CD4-positive, alpha-beta T cell treated with Interleukin-2 at 100 ng/mL for 4 hours (primary cell): ENCODE results near the gene C5orf52.
A peak's percentile ranks its signal among the peaks of the same experiment; 100 is the strongest.
"Not testable (repeated sequence)": the region's sequence is repeated elsewhere in the genome, so short reads cannot be mapped to it uniquely, and the experiment has no call there.

Experiments
- DNase-seq: peaks from one replicate; pipeline ENCODE4 v3.0.0-alpha.2; 2020; ENCODE audit warnings: low spot score

The C5orf52 gene

GRCh38 chr5:157677931-157678330 lies 6.6 kb downstream of the C5orf52 start:
- DNase-seq = no peak

- DNase-seq = no peak
Measured at GRCh38 chr5:157679801-157680200, 8.5 kb downstream of the C5orf52 start.

- no peak for DNase-seq
Measured at GRCh38 chr5:157680239-157680638, 8.9 kb downstream of the C5orf52 start.

GRCh38 chr5:157681048-157681447 lies 9.7 kb downstream of the C5orf52 start:
- no peak for DNase-seq

- DNase-seq = no peak
Measured at GRCh38 chr5:157682257-157682656, 10.9 kb downstream of the C5orf52 start.

GRCh38 chr5:157686276-157687197 lies 15.2 kb downstream of the C5orf52 start:
- DNase-seq = not testable (repeated sequence)

- no peak for DNase-seq
Measured at GRCh38 chr5:157687198-157687554, 15.8 kb downstream of the C5orf52 start.

- peak; percentile 22 for DNase-seq
Measured at GRCh38 chr5:157689942-157690689, 18.8 kb downstream of the C5orf52 start.

- DNase-seq = no peak
Measured at GRCh38 chr5:157690690-157691433, 19.5 kb downstream of the C5orf52 start.

GRCh38 chr5:157693816-157694215 lies 22.5 kb downstream of the C5orf52 start:
- DNase-seq = not testable (repeated sequence)

GRCh38 chr5:157696154-157696553 lies 24.8 kb downstream of the C5orf52 start:
- DNase-seq = not testable (repeated sequence)

GRCh38 chr5:157698674-157699073 lies 27.3 kb downstream of the C5orf52 start:
- DNase-seq = not testable (repeated sequence)

- no peak for DNase-seq
Measured at GRCh38 chr5:157703736-157704135, 32.4 kb downstream of the C5orf52 start.

- DNase-seq = no peak
Measured at GRCh38 chr5:157708866-157709265, 37.5 kb downstream of the C5orf52 start.

- DNase-seq = no peak
Measured at GRCh38 chr5:157709346-157709745, 38.0 kb downstream of the C5orf52 start.

GRCh38 chr5:157710431-157710830 lies 39.1 kb downstream of the C5orf52 start:
- no peak for DNase-seq

GRCh38 chr5:157710882-157711281 lies 39.5 kb downstream of the C5orf52 start:
- no peak for DNase-seq

- DNase-seq = no peak
Measured at GRCh38 chr5:157713830-157714595, 42.7 kb downstream of the C5orf52 start.

GRCh38 chr5:157714596-157714864 lies 43.2 kb downstream of the C5orf52 start:
- no peak for DNase-seq

- DNase-seq = peak; percentile 66
Measured at GRCh38 chr5:157718519-157718918, 47.2 kb downstream of the C5orf52 start.

GRCh38 chr5:157719245-157719644 lies 47.9 kb downstream of the C5orf52 start:
- no peak for DNase-seq

- DNase-seq = no peak
Measured at GRCh38 chr5:157721159-157721558, 49.8 kb downstream of the C5orf52 start.
